H54 (cell line): ENCODE measurements around the gene CCDC85C.

Experiments
- DNase-seq: peaks from one replicate; pipeline ENCODE4 v3.0.0; 2011; ENCODE audit warnings: low spot score, mixed read lengths; ENCODE audit not compliant: insufficient read length
- FAIRE-seq: peaks from 3 replicates; lab custom pipeline; 2011; peaks lifted over from hg19 to GRCh38; lab: Jason Lieb, UNC
- POLR2A ChIP-seq: IDR thresholded peaks from 2 replicates; pipeline ENCODE4 v1.6.1; 2011; ENCODE audit warnings: low read depth, mild to moderate bottlenecking, low read length

The CCDC85C gene

GRCh38 chr14:99479906-99480869, 123.8 kb downstream of the CCDC85C start, which contains the start of gene SETD3:
Gene SETD3 (minus strand): TSS chr14:99480859. CDS start chr14:99465805, 15,054 bp downstream.
- TF ChIP-seq POLR2A, result peak; percentile 22; the same call in 1 of the 2 replicates
- DNase-seq (peak; percentile 52), FAIRE-seq (peak; percentile 57)

GRCh38 chr14:99479160-99479905, 124.7 kb downstream of the CCDC85C start:
- FAIRE-seq (no peak), DNase-seq (no peak)
- no peak for TF ChIP-seq POLR2A

GRCh38 chr14:99478128-99478527, 125.9 kb downstream of the CCDC85C start:
- FAIRE-seq (no peak), DNase-seq (no peak)
- no peak for TF ChIP-seq POLR2A

- no peak for FAIRE-seq
- TF ChIP-seq POLR2A, result no peak
- DNase-seq, result peak; percentile 21
Observed at GRCh38 chr14:99476864-99477263, 127.1 kb downstream of the CCDC85C start.

GRCh38 chr14:99475660-99476059, 128.3 kb downstream of the CCDC85C start:
- DNase-seq (no peak), FAIRE-seq (no peak)
- no peak for TF ChIP-seq POLR2A

GRCh38 chr14:99475179-99475578, 128.8 kb downstream of the CCDC85C start:
- DNase-seq (no peak), FAIRE-seq (no peak)
- TF ChIP-seq POLR2A, result no peak

- DNase-seq, result no peak
Observed at GRCh38 chr14:99473458-99473857, 130.5 kb downstream of the CCDC85C start.

GRCh38 chr14:99472937-99473336, 131.1 kb downstream of the CCDC85C start:
- DNase-seq (no peak), FAIRE-seq (no peak)
- no peak for TF ChIP-seq POLR2A

More at GRCh38 chr14:99473458-99473857, 130.5 kb downstream of the CCDC85C start:
- no peak for TF ChIP-seq POLR2A
- FAIRE-seq, result peak; percentile 82

GRCh38 chr14:99471731-99472130, 132.3 kb downstream of the CCDC85C start:
- TF ChIP-seq POLR2A, result no peak
- DNase-seq (no peak), FAIRE-seq (no peak)

GRCh38 chr14:99468836-99469592, 135.0 kb downstream of the CCDC85C start:
- TF ChIP-seq POLR2A, result no peak
- no peak for DNase-seq
- no peak for FAIRE-seq

GRCh38 chr14:99468081-99468480, 135.9 kb downstream of the CCDC85C start:
- TF ChIP-seq POLR2A, result no peak
- DNase-seq (no peak), FAIRE-seq (no peak)

- TF ChIP-seq POLR2A, result no peak
- DNase-seq (no peak), FAIRE-seq (no peak)
Observed at GRCh38 chr14:99467336-99468078, 136.5 kb downstream of the CCDC85C start.

GRCh38 chr14:99466758-99467157, 137.2 kb downstream of the CCDC85C start:
- no peak for TF ChIP-seq POLR2A
- no peak for FAIRE-seq
- DNase-seq, result no peak
